Measurements from ENCODE around the gene SNRPD1. TPM values are rescaled to one million over a fixed set of nuclear protein-coding genes. Genes with fewer than 3 reads are reported as not detected.

SNRPD1 gene
- total RNA-seq, 1 donor from 2014 or later, result 24.0 TPM

Small RNA genes within 50 kb of the gene (microRNA-seq; reads per million reads assigned to microRNA genes)
- not detected for gene MIR320C1

Other genes with a start within 250 kb of the SNRPD1 start
- gene ESCO1, start 11.6 kb upstream of the SNRPD1 start, total RNA-seq, result 9.4 TPM
- gene ABHD3, start 92.5 kb downstream of the SNRPD1 start, total RNA-seq, result 4.0 TPM
- 29.0 TPM for gene MIB1, start 128.5 kb downstream of the SNRPD1 start, total RNA-seq

Data from cardiac septum (tissue), 1 donor.